ENCODE data around the gene TMTC4. TPM values are rescaled to one million over a fixed set of nuclear protein-coding genes. Genes with fewer than 3 reads are reported as not detected.
A peak's percentile ranks its signal among the peaks of the same experiment; 100 is the strongest.
"Not testable (repeated sequence)": the region's sequence is repeated elsewhere in the genome, so short reads cannot be mapped to it uniquely, and the experiment has no call there.

The TMTC4 gene
- total RNA-seq, 1 donor from 2014 or later = 10.2 TPM

DNA sequence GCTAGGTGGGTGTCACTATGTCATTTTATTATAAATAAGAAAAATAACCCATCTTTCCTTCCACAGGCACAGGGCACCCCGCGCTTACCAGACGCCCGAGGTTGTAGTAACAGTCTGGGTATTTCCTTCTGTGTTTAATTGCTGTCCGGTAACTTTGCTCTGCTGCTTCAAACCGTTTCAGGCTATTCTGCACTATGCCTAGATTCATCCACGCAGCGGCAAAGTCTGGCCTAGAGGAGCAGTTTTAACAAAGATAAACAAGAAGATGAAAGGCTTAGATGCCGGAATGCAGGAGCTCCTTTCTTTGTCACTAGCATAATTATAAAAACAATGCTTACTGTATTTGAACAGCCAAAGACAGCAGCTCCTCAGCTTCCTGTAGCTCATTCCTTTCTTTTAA is 49.1 kb downstream of the TMTC4 start:
- DNase-seq (ENCODE audit: low spot score) = no peak

DNA sequence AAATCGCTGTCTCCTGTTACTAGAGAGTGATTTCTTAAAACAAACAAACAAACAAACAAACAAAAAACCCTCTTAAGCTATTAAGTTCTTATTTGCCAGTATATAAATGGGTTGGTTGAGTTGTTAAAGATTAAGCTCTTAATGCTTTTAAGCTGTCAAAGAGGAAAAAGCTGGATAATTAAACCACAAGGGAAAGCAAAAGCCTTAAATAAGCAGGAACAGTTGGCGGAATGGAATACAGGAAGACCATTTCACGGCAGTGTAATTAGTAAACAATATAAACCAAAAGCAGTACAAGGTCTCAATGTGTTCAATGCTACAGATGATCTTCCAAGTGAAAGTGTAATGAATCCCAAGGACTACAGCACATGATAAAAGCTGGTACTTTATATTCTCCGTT is 53.8 kb downstream of the TMTC4 start:
- no peak for DNase-seq (ENCODE audit: low spot score)

- DNase-seq (ENCODE audit: low spot score) = no peak
These were observed 54.7 kb downstream of the TMTC4 start for GRCh38 chr13:100619940-100620339.

GRCh38 chr13:100618897-100619296 is 55.7 kb downstream of the TMTC4 start:
- DNase-seq (ENCODE audit: low spot score) = not testable (repeated sequence)

DNA sequence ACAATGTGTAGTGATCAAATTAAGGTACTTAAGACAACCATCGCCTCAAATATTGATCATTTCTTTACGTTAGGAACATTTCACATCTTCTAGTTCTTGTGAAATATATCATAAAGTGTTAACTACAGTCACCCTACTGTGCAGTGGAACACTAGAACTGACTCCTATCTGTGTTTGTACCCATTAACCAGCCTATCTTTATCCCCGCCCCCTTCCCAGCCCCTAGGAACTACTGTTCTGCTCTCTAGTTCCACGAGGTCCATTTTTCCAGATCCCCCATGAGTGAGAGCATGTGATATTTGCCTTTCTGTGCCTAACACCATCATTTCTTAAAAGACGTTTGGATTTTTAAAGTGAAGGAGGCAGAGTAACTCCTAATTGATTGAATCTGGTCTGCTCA is 61.6 kb downstream of the TMTC4 start:
- no peak for DNase-seq (ENCODE audit: low spot score)

GRCh38 chr13:100611678-100612492 is 62.7 kb downstream of the TMTC4 start:
- DNase-seq (ENCODE audit: low spot score) = no peak

- no peak for DNase-seq (ENCODE audit: low spot score)
These were observed 63.9 kb downstream of the TMTC4 start for GRCh38 chr13:100610391-100611347.

- DNase-seq (ENCODE audit: low spot score) = no peak
These were observed 65.7 kb downstream of the TMTC4 start for GRCh38 chr13:100608906-100609305.

DNA sequence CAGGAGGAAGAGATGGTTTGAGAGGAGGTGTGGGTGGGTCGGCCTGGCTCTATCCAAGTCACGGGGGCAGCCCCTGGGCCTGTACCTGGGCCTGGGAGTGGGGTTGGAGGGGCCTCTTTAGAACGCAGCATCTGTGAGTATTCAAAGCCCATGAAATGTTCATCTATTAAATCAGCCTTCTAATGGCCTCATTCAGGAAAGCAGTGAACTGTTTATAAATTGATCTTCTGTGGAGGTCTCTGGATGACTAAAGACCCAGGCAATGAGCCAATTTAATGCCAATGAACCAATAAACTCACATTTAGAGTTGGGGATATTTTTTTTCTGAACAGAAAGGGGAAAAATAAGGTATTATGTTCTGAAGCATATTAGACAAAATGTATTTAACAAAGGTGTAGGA is 66.1 kb downstream of the TMTC4 start:
- DNase-seq (ENCODE audit: low spot score) = no peak

DNA sequence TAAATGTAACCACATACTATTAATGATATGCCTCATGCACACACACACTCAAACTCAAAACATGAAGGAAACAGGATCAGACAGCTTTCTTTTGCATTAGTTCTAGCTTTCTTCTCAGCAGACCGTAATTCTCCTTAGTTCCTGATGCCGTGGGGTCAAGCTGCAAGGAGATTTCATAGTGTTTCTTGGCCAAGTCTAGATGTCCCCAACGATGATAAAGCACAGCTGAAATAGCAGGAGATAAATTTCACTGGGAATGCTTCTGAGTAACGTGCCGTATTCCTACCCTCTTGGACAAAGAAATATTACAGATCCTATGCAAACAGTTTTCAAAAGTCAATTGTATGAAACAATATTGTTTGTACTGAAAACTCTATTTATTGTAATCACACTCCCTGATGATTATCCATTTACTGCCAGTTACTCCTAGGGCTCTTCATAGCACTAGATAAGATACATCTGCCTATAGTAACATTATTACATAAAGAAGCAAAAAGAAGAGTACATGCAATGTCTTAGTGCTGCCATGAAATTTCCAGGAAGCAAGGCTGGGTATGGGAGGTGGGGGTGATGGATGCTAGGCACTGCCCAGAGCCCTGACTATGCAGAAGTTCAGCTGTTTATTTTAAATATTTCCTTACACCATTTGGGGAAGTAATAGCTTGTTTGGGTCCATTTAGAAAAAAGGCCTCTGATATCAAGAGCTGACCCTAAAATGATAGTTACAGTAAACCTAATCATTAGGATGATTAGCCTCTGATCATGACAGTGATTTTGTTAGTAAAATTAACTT is 69.5 kb downstream of the TMTC4 start:
- DNase-seq (ENCODE audit: low spot score) = no peak

DNA sequence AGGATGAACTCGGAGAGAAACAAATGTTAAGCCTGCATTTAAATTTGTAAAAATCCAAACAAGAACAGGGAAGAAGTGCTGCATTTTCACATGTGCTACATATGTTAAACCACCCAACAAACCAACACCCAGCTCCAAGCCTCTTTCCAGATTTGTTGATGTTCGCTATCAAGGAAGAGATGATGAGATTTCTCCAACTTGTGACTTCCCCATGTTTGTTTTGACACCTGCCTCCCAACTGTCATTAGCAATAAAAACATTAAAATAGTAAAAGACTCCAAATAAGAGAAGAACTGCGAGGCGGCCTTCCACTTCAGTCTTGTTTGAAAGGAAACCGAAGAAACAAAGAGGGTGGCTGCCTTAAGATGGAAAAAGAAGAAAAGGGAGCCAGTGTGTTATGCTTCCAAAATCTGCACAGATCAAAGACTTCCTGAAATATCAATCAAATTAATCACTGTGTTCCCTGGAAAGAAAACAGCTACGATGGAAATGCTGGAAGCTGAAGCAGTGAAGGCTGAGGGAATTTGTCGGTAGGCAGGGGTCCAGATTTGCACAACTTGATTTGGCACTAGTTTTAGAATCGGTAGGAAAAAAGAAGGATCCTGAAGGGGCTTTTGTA is 72.0 kb downstream of the TMTC4 start:
- DNase-seq (ENCODE audit: low spot score) = no peak

GRCh38 chr13:100601716-100602115 is 72.9 kb downstream of the TMTC4 start:
- DNase-seq (ENCODE audit: low spot score) = no peak

GRCh38 chr13:100600915-100601314 is 73.7 kb downstream of the TMTC4 start:
- DNase-seq (ENCODE audit: low spot score) = no peak

GRCh38 chr13:100600461-100600860 is 74.1 kb downstream of the TMTC4 start:
- DNase-seq (ENCODE audit: low spot score) = no peak

- no peak for DNase-seq (ENCODE audit: low spot score)
These were observed 77.3 kb downstream of the TMTC4 start for GRCh38 chr13:100597253-100597652.

DNA sequence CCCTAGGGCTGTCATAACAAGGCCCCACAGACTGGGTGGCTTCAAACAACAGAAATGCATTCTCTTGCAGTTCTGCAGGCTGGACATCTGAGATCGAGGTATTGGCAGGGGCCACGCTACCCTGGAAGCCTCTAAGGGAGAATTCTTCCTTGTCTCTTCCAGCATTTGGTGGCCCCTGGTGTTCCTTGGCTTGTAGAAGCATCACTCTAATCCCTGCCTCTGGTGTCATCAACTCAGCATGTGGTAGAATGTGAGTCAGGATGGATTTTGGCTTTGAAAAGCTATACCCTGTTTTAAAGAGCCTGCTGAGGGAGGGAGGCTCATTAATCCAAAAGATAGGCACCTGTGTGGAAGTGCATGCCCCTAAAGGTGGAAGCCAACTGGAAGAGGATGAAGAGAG is 78.1 kb downstream of the TMTC4 start:
- DNase-seq (ENCODE audit: low spot score) = no peak

GRCh38 chr13:100594731-100595130 is 79.9 kb downstream of the TMTC4 start:
- no peak for DNase-seq (ENCODE audit: low spot score)

GRCh38 chr13:100594255-100594654 is 80.3 kb downstream of the TMTC4 start:
- DNase-seq (ENCODE audit: low spot score) = no peak

DNA sequence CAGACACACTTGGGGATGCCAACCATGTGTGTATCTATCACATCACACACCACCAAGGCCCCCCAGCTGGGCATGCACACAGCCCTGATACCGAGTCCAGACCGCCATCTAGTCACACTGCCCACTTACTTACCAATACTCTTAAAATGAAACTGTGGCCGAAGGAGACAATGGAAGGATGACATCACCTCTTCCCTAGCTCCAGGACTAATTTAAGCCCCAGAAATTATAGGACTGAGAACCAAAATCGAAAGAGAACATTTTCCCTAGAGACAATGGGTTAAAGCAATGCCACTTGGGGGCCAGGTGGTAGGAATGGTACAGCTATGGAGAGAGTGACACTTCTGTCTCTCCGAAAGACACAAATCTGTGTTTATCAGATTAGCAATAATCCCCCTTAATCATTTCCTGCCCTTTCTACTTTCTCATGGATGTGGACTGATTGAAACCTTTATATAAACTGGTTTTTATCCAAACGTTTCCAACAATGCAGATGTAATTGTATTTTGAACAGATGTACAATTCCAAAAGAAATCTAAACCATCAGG is 85.3 kb downstream of the TMTC4 start:
- no peak for DNase-seq (ENCODE audit: low spot score)

DNA sequence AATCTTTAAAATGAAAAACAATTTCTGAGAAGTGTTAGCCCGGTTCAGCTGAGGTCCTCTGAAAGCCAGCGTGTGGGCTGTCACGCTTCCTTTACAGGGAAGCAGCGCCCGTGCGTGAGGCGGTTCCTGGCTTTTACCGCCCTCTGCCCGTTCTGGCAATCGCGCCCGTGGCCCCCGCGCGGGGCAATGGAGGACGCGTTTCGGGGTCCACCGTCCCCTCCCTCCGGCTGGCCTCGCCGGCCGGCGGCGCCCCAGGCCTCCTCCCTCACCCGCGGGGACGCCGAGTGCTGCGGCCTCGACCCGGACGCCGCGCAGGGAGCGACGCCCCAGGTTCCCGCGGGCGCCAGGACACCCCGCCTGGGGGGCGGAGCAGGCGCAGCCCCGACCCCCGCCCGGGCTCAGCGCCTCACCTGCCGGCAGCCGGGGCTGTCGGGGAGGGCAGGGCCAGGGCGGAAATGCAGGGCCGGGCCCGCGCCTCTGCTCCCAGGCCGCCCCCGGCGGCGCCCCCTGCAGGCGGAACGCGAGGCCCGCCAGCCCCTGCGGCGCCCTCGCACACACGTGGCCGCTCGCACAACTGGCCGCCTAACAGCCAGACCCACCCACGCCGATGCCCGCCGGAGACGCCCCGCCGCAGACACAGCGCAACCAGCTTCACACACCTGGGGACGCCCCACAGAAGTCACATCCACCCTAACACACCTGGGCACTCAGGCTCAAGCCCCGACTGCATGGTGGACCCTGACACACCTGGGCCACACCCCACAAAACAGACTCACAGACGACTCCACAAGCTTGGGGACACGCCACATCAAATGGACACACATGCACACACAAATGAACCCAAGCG is 86.0 kb downstream of the TMTC4 start, which contains the start of gene GGACT:
Gene GGACT (minus strand): TSS at position 459 of the 847 bp plus-strand sequence. CDS start 56,198 bp downstream, outside the sequence.
- DNase-seq (ENCODE audit: low spot score) = peak; percentile 92
